ENCODE measurements around the gene CNPY4.
A peak's percentile ranks its signal among the peaks of the same experiment; 100 is the strongest.
"Not testable (repeated sequence)": the region's sequence is repeated elsewhere in the genome, so short reads cannot be mapped to it uniquely, and the experiment has no call there.

The CNPY4 gene

GRCh38 chr7:100130608-100131453 lies 11.4 kb downstream of the CNPY4 start:
- peak; percentile 94 for TF ChIP-seq CTCF (IDR thresholded peaks at IDR 0.05; ENCODE audit: extremely low read depth, insufficient read depth, missing control alignments)
- DNase-seq (ENCODE audit: low spot score), result peak; percentile 83

GRCh38 chr7:100132126-100132525 lies 12.7 kb downstream of the CNPY4 start:
- in situ Hi-C loops (cut with MboI; ENCODE audit: low pct_unique_long_range_greater_than_20kb, low sequenced_read_pairs, unreplicated experiment), result loop anchor here (10.0 kb wide), 1 partner anchor 213 kb away; no protein-coding TSS in a partner anchor
- no peak for DNase-seq (ENCODE audit: low spot score)
- peak; percentile 2 for TF ChIP-seq CTCF (IDR thresholded peaks at IDR 0.05; ENCODE audit: extremely low read depth, insufficient read depth, missing control alignments)

More at GRCh38 chr7:100130608-100131453, 11.4 kb downstream of the CNPY4 start:
- in situ Hi-C loops (cut with MboI; ENCODE audit: low pct_unique_long_range_greater_than_20kb, low sequenced_read_pairs, unreplicated experiment), result loop anchor here (10.0 kb wide), 1 partner anchor 214 kb away; no protein-coding TSS in a partner anchor

GRCh38 chr7:100132697-100133151 lies 13.3 kb downstream of the CNPY4 start:
- DNase-seq (ENCODE audit: low spot score), result peak; percentile 80
- in situ Hi-C loops (cut with MboI; ENCODE audit: low pct_unique_long_range_greater_than_20kb, low sequenced_read_pairs, unreplicated experiment), result loop anchor here (10.0 kb wide), 1 partner anchor 212 kb away; no protein-coding TSS in a partner anchor

GRCh38 chr7:100137851-100138760 lies 18.7 kb downstream of the CNPY4 start:
- TF ChIP-seq CTCF (IDR thresholded peaks at IDR 0.05; ENCODE audit: extremely low read depth, insufficient read depth, missing control alignments), result no peak
- DNase-seq (ENCODE audit: low spot score), result no peak
- in situ Hi-C loops (cut with MboI; ENCODE audit: low pct_unique_long_range_greater_than_20kb, low sequenced_read_pairs, unreplicated experiment), result loop anchor here (10.0 kb wide), 1 partner anchor 207 kb away; no protein-coding TSS in a partner anchor

More at GRCh38 chr7:100132697-100133151, 13.3 kb downstream of the CNPY4 start:
- TF ChIP-seq CTCF (IDR thresholded peaks at IDR 0.05; ENCODE audit: extremely low read depth, insufficient read depth, missing control alignments), result peak; percentile 97

- TF ChIP-seq CTCF (IDR thresholded peaks at IDR 0.05; ENCODE audit: extremely low read depth, insufficient read depth, missing control alignments), result no peak
- in situ Hi-C loops (cut with MboI; ENCODE audit: low pct_unique_long_range_greater_than_20kb, low sequenced_read_pairs, unreplicated experiment), result no loop called here
- no peak for DNase-seq (ENCODE audit: low spot score)
Observed at GRCh38 chr7:100141555-100141949, 22.1 kb downstream of the CNPY4 start.

DNA sequence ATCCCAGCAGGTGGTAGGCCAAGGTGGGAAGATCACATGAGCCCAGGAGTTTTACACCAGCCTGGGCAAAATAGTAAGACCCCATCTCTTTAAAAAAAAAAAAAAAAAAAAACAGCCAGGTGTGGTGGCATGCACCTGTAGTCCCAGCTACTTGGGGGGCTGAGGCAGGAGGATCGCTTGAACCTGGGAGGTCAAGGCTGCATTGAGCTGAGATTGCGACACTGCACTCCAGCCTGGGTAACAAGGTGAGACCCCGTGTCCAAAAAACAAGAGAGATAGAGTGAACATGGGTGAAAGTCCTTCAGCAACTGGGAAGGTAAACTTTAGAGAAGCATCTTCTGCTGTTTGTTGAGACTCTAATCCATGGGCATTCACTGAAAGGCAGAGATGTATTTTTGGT lies 23.0 kb downstream of the CNPY4 start:
- DNase-seq (ENCODE audit: low spot score), result no peak
- in situ Hi-C loops (cut with MboI; ENCODE audit: low pct_unique_long_range_greater_than_20kb, low sequenced_read_pairs, unreplicated experiment), result no loop called here

GRCh38 chr7:100146350-100146749 lies 26.9 kb downstream of the CNPY4 start:
- in situ Hi-C loops (cut with MboI; ENCODE audit: low pct_unique_long_range_greater_than_20kb, low sequenced_read_pairs, unreplicated experiment); DNase-seq (ENCODE audit: low spot score): not testable (repeated sequence)

More for the DNA sequence above, 23.0 kb downstream of the CNPY4 start:
- no peak for TF ChIP-seq CTCF (IDR thresholded peaks at IDR 0.05; ENCODE audit: extremely low read depth, insufficient read depth, missing control alignments)
